ENCODE results near the gene MCRS1.
A peak's percentile ranks its signal among the peaks of the same experiment; 100 is the strongest.
"Not testable (repeated sequence)": the region's sequence is repeated elsewhere in the genome, so short reads cannot be mapped to it uniquely, and the experiment has no call there.

MCRS1 gene

GRCh38 chr12:49567611-49568441 is at the start of gene MCRS1:
Gene MCRS1, minus strand, starts transcription at chr12:49568142. Its CDS starts 1,411 bp downstream, at chr12:49566731.
- DNase-seq (ENCODE audit: low read depth): peak; percentile 84

GRCh38 chr12:49616533-49617219 is 48.7 kb upstream of the MCRS1 start:
- no peak for DNase-seq (ENCODE audit: low read depth)

GRCh38 chr12:49615725-49616124 is 47.8 kb upstream of the MCRS1 start:
- no peak for DNase-seq (ENCODE audit: low read depth)

- no peak for DNase-seq (ENCODE audit: low read depth)
These were observed 44.3 kb upstream of the MCRS1 start for GRCh38 chr12:49612210-49612609.

- DNase-seq (ENCODE audit: low read depth): not testable (repeated sequence)
These were observed 42.8 kb upstream of the MCRS1 start for GRCh38 chr12:49610785-49611184.

GRCh38 chr12:49609875-49610154 is 41.9 kb upstream of the MCRS1 start:
- DNase-seq (ENCODE audit: low read depth): no peak

- DNase-seq (ENCODE audit: low read depth): no peak
These were observed 41.3 kb upstream of the MCRS1 start for GRCh38 chr12:49609059-49609874.

GRCh38 chr12:49605539-49605938 is 37.6 kb upstream of the MCRS1 start, which contains the start of gene FAM186B:
Gene FAM186B, minus strand, starts transcription at chr12:49605639. Its CDS starts 162 bp downstream, at chr12:49605477.
- not testable (repeated sequence) for DNase-seq (ENCODE audit: low read depth)

GRCh38 chr12:49604856-49605255 is 36.9 kb upstream of the MCRS1 start:
- DNase-seq (ENCODE audit: low read depth): no peak

GRCh38 chr12:49603721-49604120 is 35.8 kb upstream of the MCRS1 start:
- DNase-seq (ENCODE audit: low read depth): no peak

GRCh38 chr12:49599961-49600360 is 32.0 kb upstream of the MCRS1 start:
- DNase-seq (ENCODE audit: low read depth): no peak

- no peak for DNase-seq (ENCODE audit: low read depth)
These were observed 30.6 kb upstream of the MCRS1 start for GRCh38 chr12:49598527-49598926.

GRCh38 chr12:49588721-49589516 is 21.0 kb upstream of the MCRS1 start:
- no peak for DNase-seq (ENCODE audit: low read depth)

- no peak for DNase-seq (ENCODE audit: low read depth)
These were observed 20.3 kb upstream of the MCRS1 start for GRCh38 chr12:49588281-49588680.

- no peak for DNase-seq (ENCODE audit: low read depth)
These were observed 19.4 kb upstream of the MCRS1 start for GRCh38 chr12:49587174-49587908.

- no peak for DNase-seq (ENCODE audit: low read depth)
These were observed 17.8 kb upstream of the MCRS1 start for GRCh38 chr12:49585477-49586459.

- DNase-seq (ENCODE audit: low read depth): no peak
These were observed 16.6 kb upstream of the MCRS1 start for GRCh38 chr12:49584591-49584990.

GRCh38 chr12:49583366-49584094 is 15.6 kb upstream of the MCRS1 start:
- no peak for DNase-seq (ENCODE audit: low read depth)

GRCh38 chr12:49582850-49583249 is 14.9 kb upstream of the MCRS1 start:
- no peak for DNase-seq (ENCODE audit: low read depth)

Measured in stimulated activated CD4-positive, alpha-beta T cell treated with anti-CD3 and anti-CD28 coated beads, Interleukin-2, amount 100 ng/mL, for 4 hours (primary cell).